Loucy (cell line): ENCODE measurements around the gene AMOTL2.

Experiments
- EZH2phosphoT487 ChIP-seq: fragments of 200-600 bp; IDR thresholded peaks from 2 replicates; pipeline ENCODE4 v1.6.1; 2018; ENCODE audit warnings: antibody characterized with exemption, mild to moderate bottlenecking, moderate library complexity, borderline replicate concordance
- TF ChIP-seq, protein P1 (sequence below): fragments of 200-600 bp; sonication (generic); conservative IDR thresholded peaks from 2 replicates; pipeline ENCODE4 v1.5.1; 2014; ENCODE audit warnings: mild to moderate bottlenecking, antibody characterized with exemption, low read length

DNA sequence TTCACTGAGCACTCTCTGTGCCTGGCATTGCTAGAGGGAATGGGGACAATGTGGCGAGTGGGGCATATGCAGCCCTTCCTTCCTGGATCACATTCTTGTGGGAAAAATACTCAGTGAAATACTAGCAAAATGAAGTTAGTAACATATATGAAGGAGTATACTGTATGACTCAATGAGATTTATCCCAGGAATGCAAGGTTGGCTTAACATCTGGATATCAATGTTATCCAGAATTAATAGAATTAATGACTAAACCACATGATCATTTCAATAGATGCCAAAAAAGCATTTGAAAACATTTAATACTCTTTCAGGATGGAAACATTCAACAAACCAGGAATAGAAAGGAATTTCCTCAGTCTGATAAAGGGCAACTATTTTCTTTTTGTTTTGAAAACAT, 27.5 kb downstream of the AMOTL2 start:
- TF ChIP-seq, protein P1, sequence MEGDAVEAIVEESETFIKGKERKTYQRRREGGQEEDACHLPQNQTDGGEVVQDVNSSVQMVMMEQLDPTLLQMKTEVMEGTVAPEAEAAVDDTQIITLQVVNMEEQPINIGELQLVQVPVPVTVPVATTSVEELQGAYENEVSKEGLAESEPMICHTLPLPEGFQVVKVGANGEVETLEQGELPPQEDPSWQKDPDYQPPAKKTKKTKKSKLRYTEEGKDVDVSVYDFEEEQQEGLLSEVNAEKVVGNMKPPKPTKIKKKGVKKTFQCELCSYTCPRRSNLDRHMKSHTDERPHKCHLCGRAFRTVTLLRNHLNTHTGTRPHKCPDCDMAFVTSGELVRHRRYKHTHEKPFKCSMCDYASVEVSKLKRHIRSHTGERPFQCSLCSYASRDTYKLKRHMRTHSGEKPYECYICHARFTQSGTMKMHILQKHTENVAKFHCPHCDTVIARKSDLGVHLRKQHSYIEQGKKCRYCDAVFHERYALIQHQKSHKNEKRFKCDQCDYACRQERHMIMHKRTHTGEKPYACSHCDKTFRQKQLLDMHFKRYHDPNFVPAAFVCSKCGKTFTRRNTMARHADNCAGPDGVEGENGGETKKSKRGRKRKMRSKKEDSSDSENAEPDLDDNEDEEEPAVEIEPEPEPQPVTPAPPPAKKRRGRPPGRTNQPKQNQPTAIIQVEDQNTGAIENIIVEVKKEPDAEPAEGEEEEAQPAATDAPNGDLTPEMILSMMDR, result no peak
- no peak for TF ChIP-seq EZH2phosphoT487
